CD4-positive, alpha-beta T cell treated with Interleukin-1 beta for 1 hour (primary cell): ENCODE data around the gene CCL28.
"Not testable (repeated sequence)": the region's sequence is repeated elsewhere in the genome, so short reads cannot be mapped to it uniquely, and the experiment has no call there.

Source experiments
- DNase-seq, 2 donors: peaks; one replicate each; pipeline ENCODE4 v3.0.0-alpha.2; 2020 to 2022

CCL28 gene, protein sequence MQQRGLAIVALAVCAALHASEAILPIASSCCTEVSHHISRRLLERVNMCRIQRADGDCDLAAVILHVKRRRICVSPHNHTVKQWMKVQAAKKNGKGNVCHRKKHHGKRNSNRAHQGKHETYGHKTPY

DNA sequence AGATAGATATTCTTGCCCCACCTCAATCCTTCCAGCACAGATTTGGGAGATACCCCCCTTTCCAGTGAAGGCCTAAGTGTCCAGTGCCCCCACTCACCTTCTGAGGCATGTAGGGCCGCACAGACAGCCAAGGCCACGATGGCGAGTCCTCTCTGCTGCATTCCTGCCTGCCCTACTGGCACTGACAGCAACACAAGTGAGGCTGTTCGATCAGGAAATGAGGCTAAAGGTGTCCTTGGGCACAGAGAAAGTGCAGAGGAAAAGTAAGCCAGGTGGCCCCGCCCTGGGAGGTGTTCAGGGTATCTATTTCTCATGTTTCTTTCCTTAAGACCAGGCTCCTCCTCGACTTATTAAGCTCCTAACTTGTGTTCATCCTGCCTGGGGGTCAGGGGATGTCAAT is at the start of gene CCL28:
CCL28 (minus strand) TSS at position 236 of the 400 bp plus-strand sequence; CDS start at position 161, 75 bp downstream.
- no peak for DNase-seq

DNA sequence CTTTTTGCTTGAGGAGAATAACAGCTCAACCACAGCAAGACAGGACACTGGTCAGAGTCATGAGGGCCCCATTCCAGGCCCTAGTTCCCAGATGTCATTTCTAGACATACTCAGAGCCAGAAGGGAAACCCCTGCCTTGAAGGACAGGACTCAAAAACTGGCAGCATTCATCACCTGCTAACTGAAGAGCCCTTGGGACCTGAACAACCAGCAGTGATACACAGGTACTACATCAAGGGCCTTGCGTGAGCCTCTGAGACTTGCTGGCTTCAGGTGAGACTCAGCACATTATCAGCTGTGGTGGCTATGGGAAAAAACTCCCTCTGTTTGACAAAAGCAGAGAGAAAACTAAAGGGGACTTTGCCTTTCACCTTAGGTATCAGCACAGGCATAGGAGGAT is 48.9 kb upstream of the CCL28 start:
- no peak for DNase-seq

DNA sequence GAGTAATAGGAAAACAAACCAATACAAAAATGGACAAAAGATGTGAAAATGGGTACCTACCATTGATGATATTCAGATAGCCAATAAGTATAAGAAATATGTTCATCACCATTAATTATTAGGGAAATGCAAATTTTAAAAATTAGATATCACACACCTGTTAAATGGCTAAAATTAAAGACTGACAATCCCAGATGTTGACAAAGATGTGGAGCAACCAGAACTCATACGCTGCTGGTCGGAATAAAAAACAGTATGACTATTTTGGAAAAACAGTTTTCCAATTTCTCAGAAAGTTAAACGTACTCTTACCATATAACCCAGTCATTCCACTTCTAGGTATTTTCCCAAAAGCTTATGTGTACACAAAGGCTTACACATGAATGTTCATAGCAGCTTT is 44.4 kb upstream of the CCL28 start:
- DNase-seq, result no peak

DNA sequence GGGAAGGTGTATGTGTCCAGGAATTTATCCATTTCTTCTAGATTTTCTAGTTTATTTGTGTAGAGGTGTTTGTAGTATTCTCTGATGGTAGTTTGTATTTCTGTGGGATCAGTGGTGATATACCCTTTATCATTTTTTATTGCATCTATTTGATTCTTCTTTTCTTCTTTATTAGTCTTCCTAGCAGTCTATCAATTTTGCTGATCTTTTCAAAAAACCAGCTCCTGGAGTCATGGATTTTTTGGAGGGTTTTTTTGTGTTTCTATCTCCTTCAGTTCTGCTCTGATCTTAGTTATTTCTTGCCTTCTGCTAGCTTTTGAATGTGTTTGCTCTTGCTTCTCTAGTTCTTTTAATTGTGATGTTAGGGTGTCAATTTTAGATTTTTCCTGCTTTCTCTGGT is 29.4 kb upstream of the CCL28 start:
- not testable (repeated sequence) for DNase-seq

DNA sequence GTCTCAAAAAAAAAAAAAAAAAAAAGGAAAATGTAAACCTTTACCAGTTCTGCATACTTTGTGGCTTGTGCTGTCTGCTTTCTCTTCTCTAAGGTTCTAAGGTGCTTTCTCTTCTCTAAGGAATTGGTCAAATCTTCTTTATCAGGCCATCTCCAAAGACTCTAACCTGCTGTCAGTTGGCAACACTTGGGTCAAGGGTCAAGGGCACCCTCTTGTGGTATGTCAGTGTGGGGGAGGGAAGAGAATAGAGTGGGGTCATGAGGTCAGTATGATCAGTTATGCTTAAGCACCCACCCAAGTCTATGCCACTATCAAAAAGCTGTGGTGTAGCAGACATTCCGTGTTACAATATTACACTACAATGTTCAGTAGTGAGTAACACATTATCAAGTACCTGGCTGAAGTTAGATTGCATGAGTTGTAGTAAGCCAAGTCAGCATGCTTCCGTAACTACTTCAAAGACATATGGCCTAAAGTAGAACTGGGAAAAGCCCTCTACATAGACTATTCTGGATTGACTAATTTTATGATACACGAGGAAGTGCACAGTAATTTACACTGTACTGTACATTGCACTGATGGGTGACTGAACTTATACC is 25.0 kb upstream of the CCL28 start:
- DNase-seq, result no peak

DNA sequence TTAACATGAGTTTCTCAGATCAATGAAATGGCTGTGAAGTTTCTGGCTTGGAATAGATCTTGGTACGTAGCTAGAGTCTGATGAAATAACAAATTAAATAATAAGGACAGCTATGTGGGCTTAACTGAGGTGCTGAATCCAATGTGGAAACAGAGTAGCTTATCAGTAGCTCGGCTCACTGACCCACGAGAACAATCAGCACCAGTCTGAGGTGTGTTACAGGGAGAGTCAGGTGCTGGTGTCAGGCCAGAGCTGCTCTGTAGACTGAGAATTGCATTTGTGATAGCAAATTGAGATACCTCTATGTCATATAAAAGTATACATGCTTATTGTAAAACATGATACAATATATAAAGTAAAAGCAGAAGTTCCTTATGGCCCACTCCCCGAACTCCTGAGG is 21.2 kb upstream of the CCL28 start:
- DNase-seq, result no peak

DNA sequence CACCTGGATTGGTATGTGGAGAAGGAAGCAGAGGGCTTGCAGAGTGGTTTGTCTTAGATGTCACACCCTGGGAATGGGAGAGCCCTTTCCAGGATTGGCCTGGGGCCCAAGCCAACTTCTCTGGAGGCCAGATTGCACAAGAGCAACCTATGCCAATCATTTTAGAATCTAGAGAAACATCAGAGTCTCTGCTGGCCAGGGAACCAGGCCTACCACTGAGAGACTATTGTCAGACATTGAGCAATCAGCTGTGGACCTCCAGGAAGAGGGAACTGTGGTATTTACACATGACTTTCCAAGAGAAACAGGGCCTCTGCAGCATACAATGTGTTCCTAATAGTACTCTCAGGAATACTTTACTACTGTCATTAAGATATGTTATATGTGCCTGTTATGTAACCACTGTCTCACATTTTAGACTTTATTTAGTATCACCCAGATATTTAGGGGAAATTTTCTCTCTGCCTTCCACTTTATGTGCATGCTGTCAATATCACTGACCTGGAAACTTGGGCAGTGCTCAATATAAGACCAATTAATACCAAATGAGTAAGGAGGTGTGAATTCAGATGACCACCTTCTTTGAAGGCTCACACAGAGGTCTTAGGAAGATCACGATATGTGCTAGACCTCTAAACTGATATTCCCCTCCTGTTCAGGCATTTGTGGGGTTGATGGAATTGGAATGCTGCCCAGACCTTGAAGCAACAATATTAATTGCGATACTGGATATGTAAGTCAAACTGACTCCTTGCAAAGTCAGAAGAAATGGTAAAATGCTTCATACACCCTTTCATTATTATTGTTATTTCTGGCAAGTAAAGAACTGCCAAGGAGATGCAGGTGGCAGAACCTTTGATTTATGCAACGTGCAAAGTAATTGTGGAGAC is 20.5 kb upstream of the CCL28 start:
- no peak for DNase-seq

DNA sequence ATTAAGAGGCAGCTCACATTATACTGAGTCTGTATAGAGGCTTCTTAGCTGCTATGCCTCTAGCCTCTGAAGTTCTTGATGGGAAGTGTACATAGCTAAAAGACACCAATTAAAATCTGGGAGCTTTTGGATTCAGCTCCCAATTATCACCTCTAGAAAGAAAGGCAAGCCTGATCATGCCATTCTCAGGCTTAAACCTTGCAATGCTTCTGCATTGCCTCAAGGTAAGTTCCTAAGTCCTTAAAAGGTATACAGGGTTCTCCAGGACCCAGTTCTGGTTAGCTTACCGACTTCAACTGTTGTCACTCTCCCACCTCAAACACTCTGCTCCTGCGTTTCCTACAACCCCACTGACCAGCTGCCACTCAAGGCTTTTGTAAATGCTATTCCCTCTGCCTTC is 17.5 kb upstream of the CCL28 start:
- DNase-seq, result no peak

DNA sequence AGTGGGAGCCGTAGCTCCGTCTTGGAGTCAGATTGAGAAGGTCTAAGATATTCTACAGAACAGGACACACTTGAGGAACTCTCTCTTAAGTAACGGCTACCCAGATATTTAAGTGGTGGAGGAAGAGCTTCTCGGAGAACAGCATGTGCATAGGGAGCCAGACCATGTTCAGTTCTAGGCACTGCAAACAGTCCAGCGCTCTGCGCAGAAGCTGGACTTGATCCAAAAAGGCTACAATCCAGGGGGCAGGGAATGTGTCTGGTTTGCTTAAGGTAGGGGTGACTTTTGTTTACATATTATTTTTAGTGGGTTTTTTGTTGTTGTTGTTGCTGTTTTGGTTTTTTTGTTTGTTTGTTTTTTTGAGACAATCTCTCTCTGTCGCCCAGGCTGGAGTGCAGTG is 16.8 kb upstream of the CCL28 start:
- no peak for DNase-seq

DNA sequence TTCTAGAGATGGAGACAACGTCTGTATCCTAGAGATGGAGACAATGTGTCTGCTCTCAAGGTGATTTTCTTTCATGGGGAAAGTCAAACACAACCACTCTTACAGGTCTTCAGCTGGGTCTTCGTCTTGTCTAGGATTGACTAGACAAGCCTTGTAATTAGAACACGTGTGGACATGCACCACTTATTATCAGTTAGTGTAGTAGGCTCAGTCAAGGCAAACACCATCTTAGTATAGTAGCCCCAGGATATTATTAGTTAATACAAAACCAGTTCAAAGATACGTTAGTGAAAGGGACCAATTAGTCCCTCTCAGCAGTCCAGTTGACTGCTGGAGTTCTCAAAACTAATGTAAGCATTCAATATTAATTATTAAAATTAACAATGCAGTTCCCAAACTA is 15.1 kb upstream of the CCL28 start:
- DNase-seq, result no peak

DNA sequence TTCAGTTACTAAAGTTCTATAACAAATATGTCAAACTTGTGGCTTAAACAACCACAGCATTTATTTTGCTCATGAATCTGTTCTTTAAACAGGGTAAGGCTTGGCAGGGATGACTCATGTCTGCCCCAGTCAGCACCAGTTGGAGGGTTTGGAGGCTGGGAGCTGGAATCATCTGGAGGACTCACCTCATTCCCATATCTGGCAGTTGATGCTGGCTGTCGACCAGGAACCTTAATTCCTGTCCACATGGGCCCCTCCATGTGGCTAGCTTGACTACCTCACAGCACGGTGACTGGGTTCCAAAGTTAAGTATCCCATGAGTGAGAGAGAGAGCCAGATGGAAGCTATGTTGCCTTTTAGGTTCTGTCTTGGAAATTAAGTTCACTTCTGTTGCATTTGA is 13.8 kb upstream of the CCL28 start:
- no peak for DNase-seq

DNA sequence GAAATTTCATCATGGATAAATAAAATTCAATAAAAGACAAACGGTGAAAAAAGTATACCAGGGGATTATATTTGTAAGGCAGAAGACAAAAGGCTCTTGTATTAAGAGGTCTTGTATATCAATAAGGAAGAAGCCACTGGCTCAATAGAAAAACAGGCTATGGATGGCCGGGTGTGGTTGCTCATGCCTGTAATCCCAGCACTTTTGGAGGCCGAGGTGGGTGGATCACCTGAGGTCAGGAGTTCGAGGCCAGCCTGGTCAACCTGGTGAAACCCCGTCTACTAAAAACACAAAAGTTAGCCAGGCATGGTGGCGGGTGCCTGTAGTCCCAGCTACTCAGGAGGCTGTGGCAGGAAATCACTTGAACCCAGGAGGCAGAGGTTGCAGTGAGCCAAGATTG is 10.9 kb upstream of the CCL28 start:
- DNase-seq, result not testable (repeated sequence)

DNA sequence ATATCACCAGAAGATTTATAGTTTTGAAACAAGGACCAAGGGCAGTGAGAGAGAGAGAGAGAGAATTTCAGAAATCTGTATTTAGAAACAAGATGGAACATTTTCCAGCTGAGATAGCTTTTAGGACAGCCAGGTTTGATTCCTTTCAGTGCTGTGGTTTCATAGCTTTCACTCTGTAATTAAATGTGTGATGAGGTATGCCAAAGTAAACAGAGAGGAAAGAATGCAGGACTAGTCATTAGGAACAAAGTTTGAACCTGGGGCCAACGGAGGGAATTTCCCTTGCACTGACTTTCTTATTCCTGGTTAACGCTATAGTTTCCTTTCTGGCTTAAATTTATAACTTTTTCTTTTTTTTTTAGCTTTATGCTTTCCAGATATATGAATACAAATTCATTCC is 10.0 kb upstream of the CCL28 start:
- no peak for DNase-seq

DNA sequence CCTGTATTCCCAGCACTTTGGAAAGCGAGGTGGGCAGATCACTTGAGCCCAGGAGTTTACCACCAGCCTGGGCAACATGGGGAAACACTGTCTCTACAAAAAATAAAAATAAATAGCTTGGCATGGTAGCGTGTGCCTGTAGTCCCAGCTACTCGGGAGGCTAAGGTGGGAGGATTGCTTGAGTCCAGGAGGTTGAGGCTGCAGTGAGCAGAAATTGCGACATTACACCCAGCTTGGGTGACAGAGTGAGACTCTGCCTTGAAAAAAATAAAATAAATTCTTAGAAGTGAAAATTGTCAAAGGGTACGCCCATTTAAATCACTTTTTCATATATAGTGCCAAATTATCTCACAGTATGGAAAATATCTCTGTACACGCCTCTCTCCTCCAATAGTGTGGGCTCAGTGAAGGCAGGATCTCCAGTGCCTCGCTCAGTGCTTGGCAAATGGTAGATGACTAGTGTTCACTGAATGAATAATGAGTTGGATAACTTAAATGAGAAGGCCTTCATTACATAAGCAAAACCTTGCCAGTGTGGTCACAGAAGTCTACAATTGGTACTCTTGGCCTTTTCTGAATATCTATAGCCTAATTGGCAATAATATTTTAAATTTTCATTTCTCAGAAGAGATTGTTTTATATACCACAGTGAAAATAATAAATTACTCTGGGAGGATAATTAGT is 9.4 kb upstream of the CCL28 start:
- no peak for DNase-seq

DNA sequence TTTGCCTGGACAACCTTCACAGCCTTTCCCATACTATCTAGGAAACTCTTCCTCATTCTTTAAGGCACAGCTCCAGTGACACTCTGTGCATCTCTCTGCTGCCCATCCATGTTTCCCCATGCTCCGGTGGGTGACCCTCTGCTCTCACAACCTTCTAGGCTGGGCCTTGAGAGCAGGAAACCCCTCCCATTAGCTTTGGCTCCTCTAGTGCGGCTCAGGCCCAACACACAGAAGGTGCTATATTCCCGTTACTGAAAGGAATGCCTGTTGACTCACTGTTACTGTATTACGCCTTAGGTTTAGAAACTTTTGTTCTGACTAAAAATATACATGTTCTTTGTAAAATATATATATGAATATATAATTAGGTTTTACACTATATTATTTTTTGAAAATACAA is 8.1 kb upstream of the CCL28 start:
- no peak for DNase-seq

DNA sequence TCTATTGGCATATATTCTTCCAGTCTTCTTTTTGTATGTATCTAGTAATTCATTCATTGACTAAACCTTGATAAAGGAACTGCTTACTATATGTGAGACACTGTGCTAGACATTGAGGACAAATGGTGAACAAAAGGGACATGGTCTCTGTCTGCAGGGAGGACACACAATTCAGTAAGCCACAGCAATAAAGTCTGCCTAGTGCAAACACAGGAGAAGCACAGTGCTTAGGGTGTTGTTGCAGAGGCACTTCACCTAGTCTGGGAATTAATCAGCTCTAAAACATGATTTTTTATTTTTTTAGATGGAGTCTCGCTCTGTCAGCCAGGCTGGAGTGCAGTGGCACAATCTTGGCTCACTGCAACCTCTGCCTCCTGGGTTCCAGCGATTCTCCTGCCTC is 6.4 kb upstream of the CCL28 start:
- DNase-seq, result no peak

DNA sequence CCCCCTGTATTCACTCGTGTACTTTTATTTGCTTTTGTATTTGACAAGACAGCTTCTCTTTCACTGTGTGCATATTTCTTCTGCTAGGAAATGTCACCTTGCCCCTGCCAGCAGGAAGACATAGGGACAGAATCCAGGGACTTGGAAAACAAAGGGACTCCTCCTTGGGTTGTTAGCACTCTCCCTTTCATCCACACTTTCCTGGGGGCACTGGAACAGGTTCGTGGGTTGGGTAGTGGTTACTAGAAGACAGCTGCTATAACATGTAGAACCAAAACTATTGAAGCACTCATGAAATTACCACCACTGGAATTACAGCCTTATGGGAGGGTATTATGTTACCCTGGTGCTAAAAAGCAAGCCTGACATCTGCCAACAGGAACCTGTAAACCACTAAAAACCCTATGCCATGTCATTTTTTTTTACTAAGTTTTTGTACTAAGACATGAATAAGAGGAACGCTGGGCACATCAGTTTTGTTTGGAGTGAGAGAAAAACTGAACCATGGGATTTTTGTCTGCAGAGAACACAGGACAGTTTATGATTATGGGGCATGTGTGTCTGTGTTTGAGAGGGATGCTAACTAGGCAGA is 4.7 kb upstream of the CCL28 start:
- no peak for DNase-seq

DNA sequence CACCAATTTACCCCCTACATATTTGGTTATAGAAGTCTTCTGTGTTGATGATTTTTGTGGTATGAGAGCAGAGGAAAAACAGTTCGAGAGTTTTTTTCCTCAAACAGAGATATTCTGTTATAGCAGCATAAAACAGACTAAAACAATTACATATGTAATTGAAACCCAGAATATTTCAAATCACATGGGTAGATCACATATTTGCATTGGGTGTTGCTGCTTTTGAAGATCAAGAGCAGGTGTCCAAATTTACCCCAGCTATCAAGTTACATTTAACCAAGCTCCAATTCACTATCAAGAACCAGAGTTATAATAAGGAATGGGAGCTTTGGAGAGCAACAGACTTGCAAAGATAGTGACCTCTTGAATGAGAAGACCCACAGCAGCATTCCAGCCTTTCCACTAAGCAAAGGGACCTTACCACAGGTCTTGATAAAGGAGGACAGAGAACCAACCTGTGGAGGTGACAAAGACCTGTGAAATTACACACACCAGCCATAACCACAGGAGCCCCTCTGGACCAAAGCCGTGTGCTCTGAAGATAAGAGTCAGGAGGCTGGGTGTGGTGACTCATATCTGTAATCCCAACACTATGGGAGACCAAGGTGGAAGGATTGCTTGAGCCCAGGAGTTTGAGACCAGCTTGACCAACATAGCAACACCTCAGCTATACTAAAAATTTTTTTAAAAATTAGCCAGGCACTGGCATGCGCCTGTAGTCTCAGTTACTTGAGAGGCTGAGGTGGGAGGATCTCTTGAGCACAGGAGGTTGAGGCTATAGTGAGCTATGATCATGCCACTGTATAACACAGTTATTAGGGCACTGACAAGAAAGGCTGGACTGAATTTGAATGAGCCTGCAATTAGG is 4.0 kb upstream of the CCL28 start:
- DNase-seq, result no peak

DNA sequence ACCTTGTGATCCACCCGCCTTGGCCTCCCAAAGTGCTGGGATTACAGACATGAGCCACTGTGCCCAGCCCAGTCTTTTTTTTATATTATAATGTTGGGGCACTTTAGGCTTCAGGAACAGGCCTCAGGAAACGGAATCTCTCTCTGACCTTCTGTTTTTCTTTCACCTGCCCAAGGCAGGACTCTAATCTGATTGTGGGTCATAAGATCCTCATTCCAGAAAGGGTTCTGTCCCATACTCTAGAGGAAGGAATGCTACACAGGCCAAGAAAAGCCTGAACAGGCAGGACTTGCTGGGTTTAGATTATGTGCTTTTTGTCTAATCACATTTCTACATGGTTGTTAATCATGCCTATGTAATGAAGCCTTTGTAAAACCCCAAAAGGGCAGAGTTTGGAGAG is 1.8 kb upstream of the CCL28 start:
- no peak for DNase-seq

DNA sequence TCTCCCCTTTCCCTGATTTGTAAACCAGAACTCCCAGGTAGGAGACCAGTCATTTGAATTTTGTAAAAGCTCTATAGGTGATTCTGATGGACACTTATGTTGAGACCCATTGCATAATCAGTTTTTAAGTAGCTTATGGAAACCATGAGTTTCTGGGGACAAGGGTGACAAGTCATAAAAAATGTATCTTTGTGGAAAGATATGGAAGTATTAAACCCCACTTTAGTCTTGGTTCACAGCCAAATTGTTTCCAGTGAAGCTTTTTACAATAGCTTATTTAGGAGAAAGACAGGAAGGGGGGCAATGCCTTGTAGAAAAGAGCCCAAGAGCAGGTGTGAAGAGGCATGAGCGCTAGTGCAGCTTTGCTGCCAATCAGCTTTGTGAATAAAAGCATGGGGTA is 453 bp upstream of the CCL28 start:
- no peak for DNase-seq

DNA sequence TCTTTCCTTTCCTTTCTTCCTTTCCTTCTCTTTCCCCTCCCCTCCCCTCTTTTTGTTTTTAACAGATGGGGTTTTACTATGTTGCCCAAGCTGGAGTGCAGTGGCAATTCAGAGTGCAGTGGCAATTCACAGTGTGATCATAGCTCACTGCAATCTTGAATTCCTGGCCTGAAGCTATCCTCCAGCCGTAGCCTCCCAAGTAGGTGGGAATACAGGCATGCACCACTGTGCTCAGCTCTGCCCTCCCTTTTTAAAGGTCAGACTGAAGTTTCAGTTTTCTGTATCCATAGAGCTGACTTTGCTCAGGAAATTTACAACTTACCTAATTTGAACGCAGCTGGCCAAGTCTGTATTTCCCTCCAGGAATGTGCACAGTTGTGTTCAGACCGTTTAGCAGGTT is 696 bp downstream of the CCL28 start:
- no peak for DNase-seq

DNA sequence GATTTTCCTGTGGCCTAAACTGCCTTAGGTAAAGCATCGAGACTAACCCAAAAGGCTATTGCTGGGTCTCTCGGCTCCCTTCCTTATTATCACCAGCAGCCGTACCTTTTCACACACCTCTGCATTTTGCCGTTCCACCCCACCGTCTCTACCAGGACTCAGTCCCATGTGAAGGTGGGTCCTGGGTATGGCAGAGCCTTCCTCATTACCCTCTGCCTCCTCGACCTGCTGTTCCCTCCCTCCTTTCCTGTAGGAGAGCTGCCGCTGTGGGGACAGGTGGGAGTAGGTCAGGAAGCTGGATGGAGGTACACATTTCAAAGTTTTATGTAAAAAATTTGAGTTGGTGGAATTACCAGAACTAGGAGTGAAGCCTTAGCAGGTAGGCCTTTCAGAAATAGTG is 1.8 kb downstream of the CCL28 start:
- no peak for DNase-seq
